Fibroblast of upper back skin (primary cell): Measurements from ENCODE around the gene BAIAP3.
A peak's percentile ranks its signal among the peaks of the same experiment; 100 is the strongest.

Experiments used
- DNase-seq: peaks from one replicate; pipeline ENCODE4 v3.0.0-alpha.2; 2013

The BAIAP3 gene

DNA sequence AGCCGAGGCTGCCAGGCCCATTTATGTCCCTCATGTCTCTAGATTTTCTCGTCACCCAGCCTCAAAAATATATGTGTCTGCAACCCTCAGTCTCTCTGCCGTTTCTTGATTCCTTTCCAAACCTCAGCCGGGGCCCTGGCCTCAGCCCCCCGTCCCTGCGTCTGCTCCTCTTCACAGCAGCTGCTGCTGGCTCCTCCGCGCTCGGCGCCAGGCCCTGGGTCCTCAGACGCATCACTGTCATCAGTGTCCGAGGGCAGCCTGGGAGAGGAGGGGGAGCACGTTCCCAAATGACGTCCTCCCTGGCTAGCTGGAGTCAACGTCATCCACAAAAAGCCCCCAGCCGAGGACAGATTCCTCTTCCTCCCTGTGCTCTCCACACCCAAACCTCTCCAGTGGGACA is 15.9 kb downstream of the BAIAP3 start:
- DNase-seq: no peak

DNA sequence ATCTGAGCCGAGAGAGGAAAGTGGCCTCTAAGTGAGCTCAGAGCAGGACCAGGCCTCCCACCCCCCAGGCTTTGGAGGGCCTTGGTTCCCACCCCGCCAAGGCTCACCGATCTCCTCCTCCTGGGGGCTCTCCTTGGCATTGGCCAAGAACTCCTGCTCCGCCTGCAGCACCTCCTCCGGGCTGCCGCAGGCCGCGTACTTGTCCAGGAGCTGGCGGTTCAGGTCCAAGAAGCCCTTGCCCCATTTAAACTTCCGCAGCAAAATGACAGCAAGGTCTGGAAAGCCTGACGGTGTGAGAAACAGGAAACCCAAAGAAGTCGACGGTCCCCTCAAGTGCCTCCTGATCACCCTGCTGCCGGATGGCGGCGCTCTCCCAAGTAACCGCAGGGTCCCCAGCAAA is 16.5 kb downstream of the BAIAP3 start:
- DNase-seq: no peak

DNA sequence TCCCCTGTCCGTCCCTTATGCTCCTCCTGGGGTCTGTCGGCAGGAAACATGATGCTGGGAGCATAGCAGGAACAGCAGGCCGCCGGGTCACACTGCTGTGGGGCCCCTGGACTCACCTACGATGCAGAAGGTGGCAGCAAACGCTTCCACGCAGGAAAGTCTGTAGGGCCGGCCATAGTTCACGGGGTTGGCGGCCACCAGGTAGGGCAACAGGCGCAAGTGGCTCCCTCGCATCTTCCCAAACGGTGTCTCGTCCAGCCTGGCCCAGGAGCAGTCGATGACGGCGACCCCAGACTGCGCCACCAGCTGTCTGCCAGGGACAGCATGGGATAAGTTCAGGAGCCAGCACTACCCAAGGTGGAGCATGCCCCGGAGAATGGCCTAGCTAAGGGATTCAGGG is 17.2 kb downstream of the BAIAP3 start:
- DNase-seq: no peak

DNA sequence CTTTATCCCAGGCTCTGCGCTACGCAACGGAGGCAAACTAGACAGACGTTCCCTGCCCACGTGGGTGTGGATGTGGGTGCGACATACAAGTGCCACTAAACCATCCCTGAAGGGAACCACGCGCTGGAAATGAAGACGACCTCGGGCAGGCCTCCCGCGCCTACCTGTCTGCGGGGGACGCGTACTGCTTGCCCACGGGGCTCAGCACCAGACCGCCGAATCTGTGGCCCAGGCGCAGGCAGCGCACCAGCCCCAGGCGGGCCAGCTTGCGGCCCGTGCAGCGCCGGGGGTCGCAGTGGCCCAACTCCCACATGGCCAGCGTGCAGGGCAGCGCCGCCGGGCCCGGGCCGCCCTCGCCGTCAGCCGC is 17.8 kb downstream of the BAIAP3 start:
- DNase-seq: no peak

DNA sequence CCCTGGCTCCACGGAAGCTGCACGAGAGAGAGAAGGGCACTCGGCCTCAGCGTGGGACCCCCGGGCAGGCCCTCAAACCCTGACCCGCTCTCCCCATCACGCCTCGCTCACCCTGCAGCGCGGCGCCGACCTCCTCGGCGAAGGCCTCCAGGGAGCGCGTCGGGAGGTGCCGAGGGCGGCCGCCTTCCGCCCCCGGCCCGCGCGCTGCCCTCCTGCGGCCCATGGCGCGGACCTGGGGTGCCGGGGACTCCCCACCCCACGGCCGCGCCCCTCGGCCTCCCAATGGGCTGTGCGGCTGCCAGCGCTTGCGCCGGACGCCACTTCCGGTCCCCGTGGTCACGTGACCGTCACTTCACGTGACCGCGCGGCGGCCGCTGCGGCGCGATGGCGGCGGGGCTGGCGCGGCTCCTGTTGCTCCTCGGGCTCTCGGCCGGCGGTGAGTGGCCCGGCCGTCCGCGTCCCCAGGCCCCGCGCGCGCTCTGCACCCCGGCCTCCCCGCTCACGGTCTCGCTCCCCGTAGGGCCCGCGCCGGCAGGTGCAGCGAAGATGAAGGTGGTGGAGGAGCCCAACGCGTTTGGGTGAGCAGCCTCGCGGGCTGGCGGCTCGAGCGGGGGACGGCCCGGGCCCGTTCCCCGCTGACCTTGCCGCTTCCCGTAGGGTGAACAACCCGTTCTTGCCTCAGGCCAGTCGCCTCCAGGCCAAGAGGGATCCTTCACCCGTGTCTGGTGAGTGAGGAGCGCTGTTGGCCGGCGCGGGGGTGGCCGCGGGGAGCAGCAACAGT is 18.3 kb downstream of the BAIAP3 start, which contains the start of the genes GNPTG and TSR3:
Gene GNPTG (plus strand): TSS at position 350 of the 781 bp plus-strand sequence. CDS start 35 bp downstream, at position 385.
Gene TSR3 (minus strand): TSS at position 297 of the 781 bp plus-strand sequence. CDS start 74 bp downstream, at position 223.
- DNase-seq: peak; percentile 86

DNA sequence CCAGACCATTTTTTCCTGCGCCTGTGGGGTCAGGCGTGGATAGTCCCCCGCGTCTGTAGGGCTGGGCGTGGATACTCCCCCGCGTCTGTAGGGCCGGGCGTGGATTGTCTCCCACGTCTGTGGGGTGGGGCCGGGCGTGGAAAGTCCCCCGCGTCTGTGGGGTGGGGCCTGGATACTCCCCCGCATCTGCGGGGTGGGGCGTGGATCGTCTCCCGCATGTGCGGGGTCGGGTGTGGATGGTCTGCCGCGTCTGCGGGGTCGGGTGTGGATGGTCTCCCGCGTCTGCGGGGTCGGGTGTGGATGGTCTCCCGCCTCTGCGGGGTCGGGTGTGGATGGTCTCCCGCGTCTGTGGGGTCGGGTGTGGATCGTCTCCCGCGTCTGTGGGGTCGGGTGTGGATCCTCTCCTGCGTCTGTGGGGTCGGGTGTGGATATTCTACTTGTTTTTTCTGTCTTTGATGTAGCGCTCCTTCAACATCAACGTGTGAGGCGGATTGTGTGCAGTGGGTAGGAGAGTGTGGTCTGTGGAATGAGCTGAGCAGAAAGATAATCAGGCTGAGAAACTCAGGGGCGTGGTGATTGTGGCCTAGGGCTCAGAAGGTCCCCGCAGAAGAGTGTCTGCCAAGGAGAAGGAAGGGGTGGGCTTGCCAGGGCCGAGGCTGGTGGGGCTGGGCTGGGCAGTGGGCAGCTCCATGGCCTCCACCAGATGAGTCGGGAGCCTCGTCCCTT is 21.5 kb downstream of the BAIAP3 start:
- no peak for DNase-seq

DNA sequence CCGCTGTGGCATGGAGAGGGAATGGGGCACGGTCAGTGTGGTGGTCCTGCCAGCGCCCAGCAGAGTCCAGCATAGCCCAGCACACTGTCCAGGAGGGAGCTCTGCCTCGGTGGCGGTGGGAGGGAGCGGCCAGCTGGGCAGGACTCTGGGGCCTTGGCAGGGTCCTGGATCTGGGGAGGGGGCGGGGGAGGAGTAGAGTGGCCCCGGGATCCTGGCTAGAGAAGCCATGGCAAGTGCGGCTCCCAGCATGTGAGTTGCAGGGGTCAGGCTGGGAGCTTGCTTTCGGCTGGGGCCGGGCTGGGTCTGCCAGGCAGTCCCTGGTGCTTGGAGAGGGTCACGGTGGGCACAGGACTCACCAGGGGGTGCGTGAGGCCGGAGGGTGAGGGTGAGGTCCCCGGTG is 22.1 kb downstream of the BAIAP3 start:
- no peak for DNase-seq

DNA sequence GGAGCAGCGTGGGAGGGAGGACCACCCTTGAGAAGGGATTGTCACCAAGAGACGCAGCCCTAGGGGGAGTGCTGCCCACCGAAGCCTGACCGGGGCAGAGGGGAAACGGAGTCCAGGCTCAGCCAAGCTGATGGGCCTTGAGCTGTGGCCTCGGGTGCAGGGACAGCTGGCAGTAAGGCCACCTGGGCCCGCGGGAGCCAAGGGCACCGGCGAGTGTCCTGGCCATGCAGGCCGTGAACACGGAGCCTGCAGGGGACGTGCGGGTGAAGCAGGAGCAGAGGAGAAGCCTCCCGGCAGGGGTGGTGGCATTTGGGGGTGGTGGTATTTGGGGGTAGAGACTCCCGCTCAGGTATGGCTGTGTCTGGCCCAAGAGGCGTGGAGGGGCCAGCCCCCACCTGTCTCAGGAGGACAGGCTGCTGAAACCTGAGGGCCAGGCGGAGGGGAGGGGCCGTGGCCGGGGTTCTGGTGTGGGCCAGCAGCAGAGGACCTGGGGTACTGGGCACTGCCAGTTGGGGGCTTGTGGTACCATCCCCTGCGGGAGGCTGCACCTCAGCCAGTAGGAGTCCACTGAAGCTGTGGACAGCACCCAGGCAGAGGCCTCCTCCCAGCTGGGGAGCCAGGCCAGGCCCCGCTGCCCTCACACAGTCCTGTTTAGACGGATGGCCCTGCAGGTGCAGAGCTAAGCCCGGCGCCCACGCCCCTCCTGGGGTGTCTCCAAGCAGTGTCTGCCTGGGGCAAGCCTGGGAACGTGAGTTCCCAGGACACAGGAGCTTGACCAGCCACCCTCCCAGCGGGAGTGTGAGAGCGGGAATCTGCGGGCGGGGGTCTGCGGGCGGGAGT is 22.8 kb downstream of the BAIAP3 start:
- no peak for DNase-seq

DNA sequence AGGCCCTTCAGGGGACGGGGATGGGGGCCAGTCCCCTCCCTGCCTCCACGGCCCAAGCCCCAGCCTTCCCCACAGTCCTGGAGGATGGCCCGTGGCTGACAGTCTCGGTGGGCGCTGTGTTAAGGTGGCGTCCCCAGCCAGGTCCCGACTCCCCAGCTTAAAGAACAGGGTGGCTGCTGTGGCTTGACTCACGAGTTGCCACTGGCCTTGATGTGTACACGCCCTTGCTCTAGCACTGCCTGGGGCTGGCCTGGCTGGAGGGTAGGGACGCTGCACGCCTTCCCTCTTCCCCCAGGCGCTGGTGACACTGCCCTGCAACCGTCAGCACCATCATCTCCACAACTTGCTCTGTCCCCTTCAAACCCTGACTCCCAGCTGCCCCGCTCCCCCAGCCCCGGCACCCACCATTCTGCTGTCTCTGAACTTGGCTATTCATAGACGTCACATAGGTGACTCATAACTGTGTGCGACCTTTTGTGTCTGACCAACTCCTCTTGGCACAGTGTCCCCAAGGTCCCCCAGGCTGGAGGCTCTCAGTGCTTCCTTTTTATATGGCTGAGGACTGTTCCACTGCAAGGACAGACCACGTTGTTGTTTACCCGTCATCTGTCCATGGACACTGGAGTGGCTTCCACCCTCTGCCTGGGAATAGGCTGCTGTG is 24.6 kb downstream of the BAIAP3 start:
- no peak for DNase-seq

DNA sequence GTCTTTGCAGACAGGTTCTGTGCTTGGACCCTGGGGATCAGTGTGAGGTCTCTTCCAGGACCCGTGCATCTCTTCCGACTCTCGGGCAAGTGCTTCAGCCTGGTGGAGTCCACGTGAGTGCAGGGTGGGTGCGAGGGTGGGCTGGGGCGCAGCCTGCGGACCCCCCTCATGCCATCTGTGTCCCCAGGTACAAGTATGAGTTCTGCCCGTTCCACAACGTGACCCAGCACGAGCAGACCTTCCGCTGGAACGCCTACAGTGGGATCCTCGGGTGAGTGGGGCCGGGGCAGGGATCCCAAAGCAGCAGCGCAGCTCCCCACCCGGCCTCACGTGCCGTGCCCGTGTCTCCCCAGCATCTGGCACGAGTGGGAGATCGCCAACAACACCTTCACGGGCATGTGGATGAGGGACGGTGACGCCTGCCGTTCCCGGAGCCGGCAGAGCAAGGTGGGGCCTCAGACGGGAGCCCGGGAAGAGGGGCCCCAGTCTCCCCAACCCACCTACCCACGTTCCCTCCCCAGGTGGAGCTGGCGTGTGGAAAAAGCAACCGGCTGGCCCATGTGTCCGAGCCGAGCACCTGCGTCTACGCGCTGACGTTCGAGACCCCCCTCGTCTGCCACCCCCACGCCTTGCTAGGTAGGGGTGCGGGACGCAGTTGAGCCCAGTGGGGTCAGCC is 28.4 kb downstream of the BAIAP3 start:
- DNase-seq: no peak

DNA sequence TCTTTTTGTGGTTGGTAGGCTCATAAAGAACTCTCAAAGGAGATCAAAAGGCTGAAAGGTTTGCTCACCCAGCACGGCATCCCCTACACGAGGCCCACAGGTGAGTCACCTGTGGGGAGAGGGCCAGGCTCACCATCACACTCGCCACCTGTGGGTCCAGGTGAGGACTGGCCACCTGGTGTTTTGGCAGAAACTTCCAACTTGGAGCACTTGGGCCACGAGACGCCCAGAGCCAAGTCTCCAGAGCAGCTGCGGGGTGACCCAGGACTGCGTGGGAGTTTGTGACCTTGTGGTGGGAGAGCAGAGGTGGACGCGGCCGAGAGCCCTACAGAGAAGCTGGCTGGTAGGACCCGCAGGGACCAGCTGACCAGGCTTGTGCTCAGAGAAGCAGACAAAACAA is 29.4 kb downstream of the BAIAP3 start:
- no peak for DNase-seq

DNA sequence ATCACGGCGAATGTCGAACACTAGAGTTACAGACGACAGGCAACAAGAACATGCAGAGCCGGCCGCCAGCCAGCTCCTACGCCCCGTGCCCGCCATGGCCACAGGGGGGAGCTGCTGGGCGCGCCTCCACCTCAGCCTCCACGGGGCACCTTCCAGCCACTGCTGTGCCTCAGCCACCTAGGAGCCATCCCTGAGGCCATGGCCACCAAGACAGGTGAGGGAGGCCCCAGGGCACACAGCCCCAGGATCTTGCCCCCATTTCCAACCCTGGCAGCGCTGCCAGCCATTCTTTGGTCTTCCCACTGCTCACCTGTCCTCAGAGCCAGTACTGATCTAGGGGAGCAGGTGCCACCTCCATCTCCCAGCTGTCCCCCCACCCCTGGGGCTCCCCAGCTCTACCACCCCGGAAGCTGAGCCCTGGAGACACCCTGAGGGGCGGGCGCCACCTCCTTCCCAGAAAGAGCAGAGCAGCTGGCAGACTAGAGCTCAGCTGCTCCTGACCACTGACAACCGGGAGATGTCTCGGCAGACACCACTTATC is 30.1 kb downstream of the BAIAP3 start:
- no peak for DNase-seq

DNA sequence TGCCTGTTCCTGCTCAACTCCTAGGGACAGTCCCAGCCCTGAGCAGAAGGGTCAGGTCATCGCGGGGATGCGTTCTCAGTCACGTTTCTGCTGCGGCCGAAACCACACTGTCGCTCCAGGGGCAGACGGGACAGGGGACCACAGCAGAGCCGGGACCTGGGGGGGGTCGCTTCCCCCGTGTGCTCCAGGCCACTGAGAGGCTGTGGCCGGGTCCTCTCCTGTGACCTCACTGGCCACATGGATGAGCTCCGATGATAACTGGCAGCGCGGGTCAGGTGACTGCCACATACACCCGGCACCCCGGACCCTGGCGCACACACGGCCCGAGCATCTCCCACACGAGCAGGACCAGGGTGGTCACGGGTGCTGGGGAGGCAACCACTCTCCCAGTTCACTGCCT is 31.1 kb downstream of the BAIAP3 start:
- DNase-seq: no peak

DNA sequence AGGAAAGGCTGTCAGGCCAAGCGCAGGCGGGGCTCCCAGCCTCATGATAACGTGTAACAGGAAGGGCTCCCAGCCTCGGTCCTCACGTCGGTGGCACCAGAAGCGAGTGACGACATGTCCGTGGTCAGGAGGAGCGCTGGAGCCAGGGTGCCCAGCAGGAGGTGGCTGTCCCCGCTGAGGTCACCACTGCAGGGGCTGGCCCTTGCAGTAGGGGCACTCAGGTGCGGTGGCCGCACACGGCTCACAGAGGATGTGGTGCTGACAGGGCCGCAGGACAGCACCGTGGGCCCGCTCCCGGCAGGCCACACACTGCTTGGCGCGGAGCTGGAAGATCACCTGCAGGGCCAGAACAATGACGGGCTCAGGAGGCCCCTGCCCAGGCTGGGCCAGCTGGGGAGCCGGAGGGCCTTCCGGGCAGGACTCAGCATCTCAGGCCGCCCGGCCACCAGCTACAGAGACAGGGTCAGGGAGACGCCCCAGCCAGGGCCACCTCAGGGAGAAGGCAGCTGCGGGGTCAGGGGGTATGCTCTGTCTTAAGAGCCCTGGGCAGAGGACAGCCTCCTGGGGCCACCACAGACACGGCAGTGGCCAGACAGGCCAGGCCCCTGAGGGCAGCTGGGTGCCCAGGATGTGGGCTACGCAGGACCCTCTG is 32.7 kb downstream of the BAIAP3 start:
- DNase-seq: no peak

DNA sequence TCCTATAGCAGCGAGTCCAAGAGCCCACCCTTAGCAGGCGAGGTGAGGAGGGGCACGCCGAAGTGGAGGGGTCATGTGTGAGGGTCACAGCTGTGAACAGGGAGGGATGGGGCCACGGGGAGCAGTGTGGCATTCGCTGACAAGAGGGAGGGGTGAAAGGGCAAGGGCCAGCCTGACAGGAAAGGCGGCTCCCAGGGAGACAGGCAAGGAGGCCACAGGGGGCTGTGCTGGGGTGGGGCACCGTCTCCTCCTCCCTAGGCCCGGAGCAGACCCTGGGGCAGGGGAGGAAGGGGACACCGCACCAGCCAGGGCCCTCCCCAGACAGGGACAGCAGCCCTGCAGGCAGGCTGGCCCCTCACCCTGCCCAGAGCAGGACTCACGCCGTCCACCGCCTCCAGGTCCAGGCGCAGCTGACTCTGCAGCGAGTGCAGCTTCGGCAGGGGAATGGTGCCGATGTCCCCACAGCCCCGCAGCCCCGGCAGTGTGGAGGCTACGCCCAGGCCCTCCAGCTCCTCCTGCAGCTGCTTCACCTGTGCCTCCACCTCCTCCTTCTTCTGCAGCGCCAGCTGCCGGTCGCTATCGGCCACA is 33.4 kb downstream of the BAIAP3 start:
- DNase-seq: no peak

DNA sequence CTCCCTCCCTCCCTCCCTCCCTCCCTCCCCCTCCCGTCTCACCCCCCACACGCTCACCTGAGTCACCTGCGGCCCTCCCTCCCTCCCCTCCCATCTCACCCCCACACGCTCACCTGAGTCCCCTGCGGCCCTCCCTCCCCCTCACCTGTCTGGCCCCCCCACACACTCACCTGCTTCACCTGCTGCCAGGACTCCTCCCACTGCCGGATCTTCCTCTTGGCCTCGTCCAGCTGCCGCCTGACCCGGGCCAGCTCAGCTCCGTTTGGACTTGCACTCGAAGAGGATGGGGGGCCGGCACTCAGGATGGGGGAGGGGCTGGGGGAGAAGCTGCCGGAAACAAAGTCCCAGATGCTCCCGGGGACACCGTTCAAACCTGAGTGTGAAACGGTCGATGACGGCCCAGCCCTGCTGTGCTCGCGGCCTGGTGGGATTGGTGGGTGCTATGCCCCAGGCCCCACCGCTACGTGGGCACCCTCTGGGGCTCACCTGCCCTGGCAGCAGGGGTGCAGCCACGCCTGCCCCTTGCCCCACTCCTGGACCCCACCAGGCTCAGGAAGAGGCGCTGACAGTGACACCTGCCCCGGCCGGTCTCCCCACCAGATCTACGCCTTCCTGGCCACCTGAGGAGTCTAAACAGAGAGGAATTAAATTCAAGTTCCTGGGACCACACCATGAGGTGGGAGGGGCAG is 34.2 kb downstream of the BAIAP3 start:
- DNase-seq: no peak

DNA sequence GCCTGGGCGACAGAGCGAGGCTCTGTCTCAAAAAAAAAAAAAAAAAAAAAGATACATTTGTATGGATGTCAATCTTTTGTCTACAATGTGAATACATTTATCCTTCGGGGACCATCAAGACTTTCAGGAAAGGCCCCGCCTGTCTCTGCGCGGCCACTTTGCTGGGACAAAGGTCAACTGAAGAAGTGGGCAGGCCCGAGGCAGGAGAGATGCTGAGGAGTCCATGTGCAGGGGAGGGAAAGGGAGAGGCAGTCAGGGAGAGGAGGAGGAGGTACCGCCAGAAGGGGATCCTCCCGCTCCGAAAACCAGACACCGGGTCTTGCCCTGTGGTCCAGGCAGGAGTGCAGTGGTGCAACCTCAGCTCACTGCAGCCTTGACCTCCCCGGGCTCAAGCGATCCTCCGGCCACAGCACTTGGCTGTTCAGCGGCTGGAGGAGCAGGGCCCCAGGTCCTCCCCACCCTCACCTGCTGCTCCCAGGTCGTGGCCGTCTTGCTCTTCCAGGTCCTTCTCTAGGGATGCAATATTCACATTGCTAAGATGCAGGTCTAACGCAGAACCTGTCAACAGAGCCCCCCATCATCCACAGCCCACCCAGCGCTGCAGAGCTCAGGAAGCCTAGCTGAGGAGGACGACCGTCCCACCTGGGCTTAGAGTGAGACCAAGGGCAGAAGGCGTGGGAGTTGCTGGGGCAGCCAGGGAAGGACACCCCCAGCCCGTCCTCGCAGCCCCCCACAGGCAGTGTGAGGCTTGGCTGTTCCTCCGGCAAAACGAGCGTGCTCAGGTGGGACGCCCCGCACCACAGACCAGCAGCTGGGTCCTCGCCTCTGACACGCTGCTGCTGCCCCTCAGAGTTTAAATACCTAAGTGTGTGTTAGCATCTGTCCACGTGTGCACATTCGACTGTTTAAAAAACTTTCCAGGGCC is 37.9 kb downstream of the BAIAP3 start:
- no peak for DNase-seq

DNA sequence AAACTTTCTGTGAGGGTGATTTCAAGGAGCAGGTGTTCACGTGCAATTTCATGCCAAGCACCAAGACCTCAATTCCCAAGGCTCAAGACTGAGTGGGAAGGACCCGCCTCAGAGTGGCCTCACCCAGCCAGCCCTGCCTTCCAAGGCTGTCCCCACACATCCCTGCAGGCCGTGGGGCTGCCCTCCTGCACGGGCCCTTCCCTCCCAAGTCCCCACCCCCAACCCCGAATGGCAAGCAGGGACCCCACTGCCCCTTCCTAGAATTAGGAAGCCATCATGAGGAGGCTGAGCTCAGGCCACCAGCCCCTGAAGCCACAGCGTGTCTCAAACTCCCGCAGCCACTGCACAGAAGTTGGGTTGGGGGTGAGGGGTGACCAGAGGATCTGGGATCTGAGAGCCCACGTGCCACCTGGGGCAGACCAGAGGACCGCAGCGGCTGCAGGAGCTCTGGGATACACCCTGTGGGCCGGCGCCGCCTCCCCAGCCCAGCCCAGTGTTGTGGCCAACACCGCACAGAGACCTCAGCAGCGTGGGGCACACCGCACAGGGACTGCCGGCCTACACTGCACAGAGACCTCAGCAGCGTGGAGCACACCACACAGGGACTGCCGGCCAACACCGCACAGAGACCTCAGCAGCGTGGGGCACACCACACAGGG is 39.0 kb downstream of the BAIAP3 start:
- DNase-seq: no peak
